MM.1S (cell line): ENCODE measurements around the gene MBTPS1.

Experiments
- CTCF ChIP-seq: fragments of 300-600 bp; sonication (generic); IDR thresholded peaks from 2 replicates; pipeline ENCODE4 v1.5.1; 2016; ENCODE audit warnings: antibody characterized with exemption, low read length, mixed read lengths
- EZH2phosphoT487 ChIP-seq: fragments of 300-600 bp; sonication (generic); IDR thresholded peaks from 2 replicates; pipeline ENCODE4 v1.6.1; 2018; ENCODE audit warnings: antibody characterized with exemption, low read length

- TF ChIP-seq CTCF (no peak), EZH2phosphoT487 (no peak)
These were observed 17.8 kb downstream of the MBTPS1 start for GRCh38 chr16:84098939-84099338.
